Loucy (cell line): ENCODE data around the gene MRTFA.

Source experiments
- H2AFZ ChIP-seq: fragments of 200-600 bp; sonication (generic); 2 replicates; pipeline ENCODE4 v1.6.0; 2016; ENCODE audit warnings: antibody characterized with exemption, mild to moderate bottlenecking, low read length, moderate library complexity
- H3F3A ChIP-seq: fragments of 200-600 bp; 2 replicates; pipeline ENCODE4 v1.6.0; 2016; ENCODE audit warnings: antibody characterized with exemption, low read depth, mild to moderate bottlenecking
- H3K27me3 ChIP-seq: fragments of 200-600 bp; sonication (generic); 2 replicates; pipeline ENCODE4 v1.6.1; 2014; ENCODE audit warnings: low read length, mild to moderate bottlenecking; ENCODE audit not compliant: insufficient read depth, poor library complexity, severe bottlenecking
- H3K36me3 ChIP-seq: fragments of 200-600 bp; sonication (generic); 2 replicates; pipeline ENCODE4 v1.6.1; 2016; ENCODE audit warnings: low read length; ENCODE audit not compliant: insufficient read depth
- H3K4me1 ChIP-seq: fragments of 200-600 bp; sonication (generic); 2 replicates; pipeline ENCODE4 v1.5.1; 2014; ENCODE audit warnings: low read length, mild to moderate bottlenecking; ENCODE audit not compliant: insufficient read depth, poor library complexity, severe bottlenecking
- H3K4me2 ChIP-seq: fragments of 200-600 bp; sonication (generic); 2 replicates; pipeline ENCODE4 v1.6.0; 2014; ENCODE audit warnings: antibody characterized with exemption, low read length, low read depth, mild to moderate bottlenecking; ENCODE audit not compliant: poor library complexity, severe bottlenecking
- H3K4me3 ChIP-seq: fragments of 200-600 bp; sonication (generic); 2 replicates; pipeline ENCODE4 v1.5.1; 2014; ENCODE audit warnings: low read length, mild to moderate bottlenecking, mixed read lengths; ENCODE audit not compliant: poor library complexity, severe bottlenecking
- H3K79me2 ChIP-seq: fragments of 200-600 bp; sonication (generic); 2 replicates; pipeline ENCODE4 v1.6.1; 2014; ENCODE audit warnings: low read length; ENCODE audit not compliant: insufficient read depth
- H3K9ac ChIP-seq: fragments of 200-600 bp; sonication (generic); 2 replicates; pipeline ENCODE4 v1.6.0; 2014; ENCODE audit warnings: mild to moderate bottlenecking, low read depth, low read length, moderate library complexity; ENCODE audit not compliant: poor library complexity, severe bottlenecking
- H3K9me2 ChIP-seq: fragments of 200-600 bp; sonication (generic); replicated peaks from 2 replicates; pipeline ENCODE4 v1.6.1; 2016; ENCODE audit warnings: low read depth, low read length, mixed read lengths
- H3K9me3 ChIP-seq: fragments of 200-600 bp; sonication (generic); 2 replicates; pipeline ENCODE4 v1.6.1; 2014; ENCODE audit warnings: mild to moderate bottlenecking, antibody characterized with exemption, low read length, low read depth; ENCODE audit not compliant: insufficient read depth
- H4K20me1 ChIP-seq: fragments of 200-600 bp; sonication (generic); 2 replicates; pipeline ENCODE4 v1.6.0; 2014; ENCODE audit warnings: antibody characterized with exemption, low read length, mild to moderate bottlenecking; ENCODE audit not compliant: insufficient read depth, poor library complexity, severe bottlenecking
- EZH2phosphoT487 ChIP-seq: fragments of 200-600 bp; IDR thresholded peaks from 2 replicates; pipeline ENCODE4 v1.6.1; 2018; ENCODE audit warnings: antibody characterized with exemption, mild to moderate bottlenecking, moderate library complexity, borderline replicate concordance
- TF ChIP-seq, protein P1 (sequence below): fragments of 200-600 bp; sonication (generic); conservative IDR thresholded peaks from 2 replicates; pipeline ENCODE4 v1.5.1; 2014; ENCODE audit warnings: mild to moderate bottlenecking, antibody characterized with exemption, low read length

Gene MRTFA

DNA sequence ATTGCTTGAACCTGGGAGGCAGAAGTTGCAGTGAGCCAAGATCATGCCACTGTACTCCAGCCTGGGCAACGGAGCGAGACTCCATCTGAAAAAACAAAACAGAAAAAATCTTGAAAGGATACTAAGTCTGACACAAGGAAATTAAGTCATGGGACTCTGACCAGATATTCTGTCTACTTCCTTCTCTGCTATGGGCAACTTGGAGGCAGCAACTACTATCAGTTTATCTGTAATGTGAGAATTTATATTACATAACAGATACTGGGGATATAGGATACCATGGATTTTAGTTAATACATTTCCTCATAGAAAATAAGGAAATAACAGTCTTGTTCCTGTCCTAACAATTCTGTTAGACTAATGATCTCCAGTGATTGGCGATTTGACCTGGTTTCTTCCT, 267.7 kb downstream of the MRTFA start:
- no peak overlapping the region for H3K4me2 ChIP-seq
- peaks cover 11% of the 10 kb centered on the region for H3K79me2 ChIP-seq
- no peak overlapping the region for H3K9ac ChIP-seq
- no peaks in the 10 kb centered on the region for H3K9me3 ChIP-seq
- TF ChIP-seq EZH2phosphoT487 = no peak
- TF ChIP-seq, protein P1, sequence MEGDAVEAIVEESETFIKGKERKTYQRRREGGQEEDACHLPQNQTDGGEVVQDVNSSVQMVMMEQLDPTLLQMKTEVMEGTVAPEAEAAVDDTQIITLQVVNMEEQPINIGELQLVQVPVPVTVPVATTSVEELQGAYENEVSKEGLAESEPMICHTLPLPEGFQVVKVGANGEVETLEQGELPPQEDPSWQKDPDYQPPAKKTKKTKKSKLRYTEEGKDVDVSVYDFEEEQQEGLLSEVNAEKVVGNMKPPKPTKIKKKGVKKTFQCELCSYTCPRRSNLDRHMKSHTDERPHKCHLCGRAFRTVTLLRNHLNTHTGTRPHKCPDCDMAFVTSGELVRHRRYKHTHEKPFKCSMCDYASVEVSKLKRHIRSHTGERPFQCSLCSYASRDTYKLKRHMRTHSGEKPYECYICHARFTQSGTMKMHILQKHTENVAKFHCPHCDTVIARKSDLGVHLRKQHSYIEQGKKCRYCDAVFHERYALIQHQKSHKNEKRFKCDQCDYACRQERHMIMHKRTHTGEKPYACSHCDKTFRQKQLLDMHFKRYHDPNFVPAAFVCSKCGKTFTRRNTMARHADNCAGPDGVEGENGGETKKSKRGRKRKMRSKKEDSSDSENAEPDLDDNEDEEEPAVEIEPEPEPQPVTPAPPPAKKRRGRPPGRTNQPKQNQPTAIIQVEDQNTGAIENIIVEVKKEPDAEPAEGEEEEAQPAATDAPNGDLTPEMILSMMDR = no peak
- H3K27me3 ChIP-seq = no peaks in the 10 kb centered on the region
- no peaks in the 10 kb centered on the region for H3F3A ChIP-seq
- H3K9me2 ChIP-seq = no peaks in the 10 kb centered on the region
- peaks cover 13% of the 10 kb centered on the region for H3K4me1 ChIP-seq
- H2AFZ ChIP-seq = no peak overlapping the region
- H3K36me3 ChIP-seq = peaks cover 38% of the 10 kb centered on the region; the same call in 1 of the 2 replicates
- no peak overlapping the region for H3K4me3 ChIP-seq
- peaks cover 8% of the 10 kb centered on the region for H4K20me1 ChIP-seq

DNA sequence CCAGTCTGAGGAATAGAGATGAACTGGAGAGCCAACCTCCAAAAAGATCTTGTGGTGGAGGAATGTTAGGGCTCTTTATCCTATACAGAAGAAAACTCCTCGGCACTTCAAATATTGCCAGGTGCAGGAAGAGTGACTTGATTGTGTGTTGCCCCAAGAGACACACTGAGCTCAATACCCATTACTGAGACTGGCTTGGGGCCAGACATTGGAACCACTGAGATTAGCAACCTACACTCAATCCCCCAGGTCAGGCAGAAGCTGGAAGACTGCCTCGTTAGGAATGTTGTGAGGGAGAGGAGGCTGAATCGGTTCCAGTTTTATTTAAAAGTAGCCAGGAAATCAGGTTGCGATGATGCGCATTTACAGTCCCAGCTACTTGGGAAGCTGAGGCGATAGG, 268.5 kb downstream of the MRTFA start:
- no peaks in the 10 kb centered on the region for H3K9me3 ChIP-seq
- no peaks in the 10 kb centered on the region for H3K9me2 ChIP-seq
- H3K9ac ChIP-seq = no peak overlapping the region
- H3K79me2 ChIP-seq = peaks cover 11% of the 10 kb centered on the region
- H3K36me3 ChIP-seq = peaks cover 41% of the 10 kb centered on the region; the same call in 1 of the 2 replicates
- TF ChIP-seq, protein P1 = no peak
- TF ChIP-seq EZH2phosphoT487 = no peak
- H3K4me1 ChIP-seq = peaks cover 13% of the 10 kb centered on the region
- no peak overlapping the region for H3K4me3 ChIP-seq
- H2AFZ ChIP-seq = no peak overlapping the region
- peaks cover 8% of the 10 kb centered on the region for H4K20me1 ChIP-seq
- no peak overlapping the region for H3K4me2 ChIP-seq
- H3F3A ChIP-seq = no peaks in the 10 kb centered on the region
- H3K27me3 ChIP-seq = no peaks in the 10 kb centered on the region

DNA sequence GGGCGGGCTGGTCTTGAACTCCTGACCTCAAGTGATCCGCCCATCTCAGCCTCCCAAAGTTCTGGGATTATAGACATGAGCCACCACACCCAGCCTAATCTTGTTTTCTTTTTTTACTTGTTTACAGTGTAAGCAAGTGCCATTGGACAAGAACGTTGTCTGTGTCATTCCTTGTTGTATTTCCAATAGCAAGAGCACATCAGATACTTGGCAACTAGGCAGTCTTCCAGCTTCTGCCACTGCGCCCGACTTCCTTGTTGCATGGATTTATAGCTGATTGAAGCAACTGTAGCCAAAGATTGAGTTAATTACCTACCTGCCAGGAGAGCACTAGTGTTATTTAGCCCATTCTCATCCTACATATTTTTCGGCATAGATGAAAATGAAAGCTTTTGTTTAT, 269.2 kb downstream of the MRTFA start:
- Histone ChIP-seq H3K4me1 (peaks cover 10% of the 10 kb centered on the region), H3K4me2 (no peak overlapping the region), H3K9me3 (no peaks in the 10 kb centered on the region), H3K9ac (no peak overlapping the region), H3K36me3 (peaks cover 47% of the 10 kb centered on the region; the same call in 1 of the 2 replicates), H3K4me3 (no peak overlapping the region), H2AFZ (no peak overlapping the region), H3K9me2 (no peaks in the 10 kb centered on the region), H3K79me2 (peaks cover 11% of the 10 kb centered on the region), H3F3A (no peaks in the 10 kb centered on the region), H4K20me1 (peaks cover 4% of the 10 kb centered on the region), H3K27me3 (no peaks in the 10 kb centered on the region)
- TF ChIP-seq EZH2phosphoT487 = no peak
- TF ChIP-seq, protein P1 = no peak
